Suppressor macrophage (primary cell): ENCODE measurements around the gene MLF2.
"Not testable (repeated sequence)": the region's sequence is repeated elsewhere in the genome, so short reads cannot be mapped to it uniquely, and the experiment has no call there.

ENCODE experiments used
- DNase-seq, 4 experiments: peaks; one replicate each; pipeline ENCODE4 v3.0.0-alpha.2; 2020 to 2022

Gene MLF2

DNA sequence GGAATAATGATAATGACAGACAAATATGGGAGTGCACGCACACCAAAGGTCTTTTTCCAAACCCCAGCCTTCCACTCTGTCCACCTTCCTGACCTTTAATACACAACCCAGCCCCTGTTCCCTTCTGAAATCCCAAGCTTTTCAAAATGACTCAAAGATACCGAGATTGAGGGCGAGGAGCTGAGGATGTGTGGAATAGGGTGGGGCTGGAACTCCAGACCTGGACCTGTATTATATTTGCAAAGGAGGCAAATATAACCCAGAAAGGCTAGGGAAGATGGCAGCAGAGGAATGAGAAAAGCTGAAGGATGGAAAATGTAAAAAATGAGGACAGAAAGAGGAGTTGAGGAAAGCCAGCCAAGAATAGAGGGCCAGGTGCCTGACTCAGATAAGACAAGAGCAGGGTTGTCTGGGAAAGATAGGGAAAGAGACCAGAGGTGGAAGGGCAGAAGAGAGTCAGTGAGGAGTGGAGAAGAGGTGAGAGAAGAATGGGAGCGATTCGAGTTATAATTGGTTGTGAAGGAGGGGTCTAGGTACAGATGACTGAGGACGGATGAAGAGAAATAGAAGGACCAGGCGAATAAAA is 12.2 kb upstream of the MLF2 start:
- no peak for DNase-seq

DNA sequence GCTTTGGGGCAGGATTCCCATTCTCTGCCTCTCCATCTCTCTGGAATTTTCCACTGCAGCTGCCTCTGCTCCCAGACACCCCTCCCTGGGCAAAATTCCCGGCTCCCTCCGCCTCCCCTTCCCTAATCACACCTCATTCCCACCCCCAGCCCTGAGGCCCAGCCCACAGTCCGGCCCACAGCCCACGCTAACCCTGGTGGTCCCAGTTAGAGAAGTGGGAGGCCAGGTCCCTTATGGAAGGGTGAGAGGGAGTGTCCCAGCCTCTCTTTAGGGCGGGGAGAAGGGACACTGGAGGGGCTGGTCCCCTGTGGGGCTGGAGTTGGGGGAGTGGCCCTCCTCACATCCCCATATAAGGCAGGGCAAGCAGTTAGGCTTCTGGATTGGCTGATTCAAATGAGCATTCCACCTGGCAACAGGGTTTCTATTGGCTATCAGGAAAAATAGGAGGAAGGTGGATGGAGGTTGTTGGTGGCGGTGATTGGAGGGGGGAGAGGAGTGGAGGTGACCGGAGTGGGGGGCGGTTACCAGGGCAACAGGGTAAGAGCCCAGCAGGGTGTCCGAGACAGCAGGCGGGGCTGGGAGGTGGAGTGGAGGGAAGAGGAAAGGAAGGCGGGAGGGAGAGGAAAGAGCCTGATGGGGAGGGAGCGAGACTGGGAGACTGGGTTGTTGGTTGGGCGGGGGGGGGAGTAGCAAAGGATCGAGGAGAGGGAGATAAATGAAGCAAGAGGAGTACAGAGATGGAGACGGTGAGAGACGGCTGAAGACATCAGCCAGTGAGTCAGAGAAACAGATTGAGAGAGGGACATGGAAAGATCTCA is 11.3 kb upstream of the MLF2 start:
- DNase-seq = peak; percentile 72 to 85 (median 82)

DNA sequence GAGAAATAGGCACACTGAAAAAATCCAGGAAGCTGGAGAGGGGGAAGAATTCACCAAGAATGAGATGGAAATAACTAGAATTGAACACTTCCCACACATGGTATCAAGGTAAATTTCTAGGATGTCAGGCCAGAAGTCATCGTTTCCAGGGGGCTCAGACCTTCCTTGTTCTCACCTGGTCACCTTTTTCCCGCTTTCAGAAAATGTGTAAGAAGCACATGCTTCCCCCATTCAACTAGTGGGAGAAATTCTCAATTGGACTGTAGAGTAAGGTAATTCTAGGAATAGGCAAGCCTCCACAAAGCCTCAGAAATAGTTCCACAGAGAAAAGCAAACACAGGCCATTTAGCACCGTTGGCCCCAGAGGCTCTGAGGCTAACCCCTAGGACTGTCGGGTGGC is 10.4 kb upstream of the MLF2 start:
- DNase-seq = no peak

DNA sequence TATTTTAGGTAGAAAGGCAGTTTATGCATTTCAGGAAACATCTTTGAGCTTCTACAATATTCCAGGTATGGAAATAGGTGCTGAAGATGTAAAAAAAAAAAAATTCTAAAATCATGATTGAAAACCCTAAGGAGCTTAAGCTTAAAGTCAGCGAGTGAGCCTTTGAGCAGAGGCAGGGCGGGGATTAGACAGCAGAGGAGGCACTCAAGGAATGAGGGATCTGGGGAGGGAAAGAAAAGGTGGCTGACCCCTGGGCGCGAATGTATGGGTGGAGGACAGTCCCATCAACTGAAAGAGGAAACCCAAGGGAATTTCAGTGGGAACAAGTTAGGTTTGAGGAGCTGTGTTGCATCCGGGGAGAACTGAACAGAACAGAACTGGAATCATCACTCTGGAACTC is 6.8 kb upstream of the MLF2 start:
- DNase-seq = no peak

DNA sequence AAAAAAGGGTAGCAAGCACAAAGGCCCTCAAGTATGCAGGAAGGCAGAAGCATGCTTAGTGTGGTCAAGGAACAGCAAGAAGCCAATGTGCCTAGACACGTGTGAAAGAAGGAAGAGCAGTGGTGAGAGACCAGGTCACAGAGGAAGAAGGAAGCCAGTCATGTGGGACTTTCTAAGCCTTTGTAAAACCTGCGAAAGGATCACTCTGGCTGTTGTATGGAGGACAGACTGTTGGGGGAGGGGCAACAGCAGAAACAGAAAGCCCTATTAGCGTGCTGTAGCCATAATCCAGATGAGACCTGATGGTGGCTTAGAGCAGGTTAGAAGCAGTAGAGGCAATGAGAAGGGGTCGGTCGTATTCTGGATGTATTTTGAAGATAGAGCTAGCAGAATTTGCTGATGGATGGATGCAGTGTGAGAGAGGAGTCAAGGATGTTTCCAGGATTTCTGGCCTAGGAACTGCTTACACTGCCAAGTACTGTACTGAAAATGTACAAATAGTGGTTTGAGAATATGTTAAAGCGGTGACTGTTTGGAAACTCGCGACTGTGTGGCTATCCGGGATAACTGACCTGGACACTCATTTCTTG is 5.7 kb upstream of the MLF2 start:
- DNase-seq = peak in 3 of 4 experiments; percentile 41 to 47 (median 42)

DNA sequence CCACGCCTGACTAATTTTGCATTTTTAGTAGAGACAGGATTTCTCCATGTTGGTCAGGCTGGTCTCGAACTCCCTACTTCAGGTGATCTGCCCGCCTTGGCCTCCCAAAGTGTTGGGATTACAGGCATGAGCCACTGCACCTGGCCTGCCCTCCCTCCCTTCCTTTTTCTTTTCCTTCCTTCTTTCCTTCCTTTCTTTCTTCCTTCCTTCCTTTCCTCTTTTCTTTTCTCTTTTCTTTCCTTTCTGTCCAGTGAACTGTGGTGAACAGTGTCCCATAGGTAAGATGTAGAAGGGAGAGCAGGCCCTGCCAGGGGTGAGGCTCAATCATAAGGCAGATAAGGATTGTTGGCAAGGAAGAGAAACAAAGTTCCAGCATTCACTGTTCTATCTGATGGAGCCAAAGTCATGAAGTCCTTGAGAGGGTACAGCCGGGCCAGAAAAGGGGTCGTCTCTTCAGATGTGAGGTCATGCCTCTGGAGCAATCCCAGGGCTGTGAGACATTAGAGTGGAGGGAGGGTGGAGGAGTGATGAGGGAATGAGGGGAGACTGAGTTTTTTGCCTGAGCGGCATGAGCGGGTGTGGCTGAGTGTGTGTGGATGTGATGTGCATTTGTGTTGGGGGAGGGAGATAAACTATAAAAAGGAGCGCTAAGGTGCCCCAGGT is 4.2 kb upstream of the MLF2 start:
- DNase-seq = no peak

DNA sequence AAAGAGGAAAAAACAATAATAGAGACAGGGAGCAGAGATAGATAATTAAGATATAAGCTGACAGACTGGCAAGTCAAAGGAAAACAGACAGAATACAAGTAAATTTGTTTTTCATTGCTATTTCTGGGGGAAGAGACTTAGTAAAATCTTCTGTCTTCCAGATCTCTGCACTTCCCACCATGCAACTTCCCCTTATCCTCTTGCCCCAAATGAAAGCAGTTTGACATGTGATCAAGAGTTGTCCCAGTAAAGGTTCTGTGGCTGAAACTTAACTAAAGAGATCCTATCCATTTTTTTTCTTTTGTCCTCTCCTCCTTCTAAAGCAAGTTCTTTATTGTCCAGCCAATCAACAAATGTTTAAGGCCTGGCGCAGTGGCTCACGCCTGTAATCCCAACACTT is 1.5 kb upstream of the MLF2 start:
- DNase-seq = peak; percentile 44 to 81 (median 68)

DNA sequence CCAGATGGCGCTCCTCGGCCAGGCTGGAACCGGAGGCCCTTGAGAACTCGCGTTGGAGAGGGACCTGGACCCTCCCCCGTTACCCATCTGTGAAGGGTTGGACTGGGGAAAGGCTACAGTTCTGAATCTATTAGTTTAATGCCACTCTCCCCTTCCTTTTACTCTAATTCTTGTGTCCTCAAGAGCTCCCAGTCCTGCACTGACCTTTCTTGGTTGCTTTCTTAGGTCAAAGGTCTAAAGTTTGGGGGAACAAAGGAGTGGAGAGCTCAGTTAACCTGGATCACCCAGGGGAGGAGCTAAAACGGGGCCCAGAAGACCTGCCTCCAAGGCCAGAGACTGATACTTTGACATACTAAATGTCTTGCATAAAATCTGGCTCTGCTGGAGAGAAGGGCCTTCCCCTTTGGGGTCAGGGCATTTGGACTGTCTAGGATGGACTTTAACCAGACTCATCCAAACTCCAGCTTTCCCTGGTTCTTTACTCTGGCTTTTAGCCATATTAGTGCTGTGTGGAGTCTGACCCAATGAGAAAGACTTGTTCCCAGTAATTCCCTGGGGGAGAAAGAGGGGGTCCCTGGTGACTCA is 923 bp upstream of the MLF2 start:
- peak in 3 of 4 experiments; percentile 52 to 61 (median 55) for DNase-seq

DNA sequence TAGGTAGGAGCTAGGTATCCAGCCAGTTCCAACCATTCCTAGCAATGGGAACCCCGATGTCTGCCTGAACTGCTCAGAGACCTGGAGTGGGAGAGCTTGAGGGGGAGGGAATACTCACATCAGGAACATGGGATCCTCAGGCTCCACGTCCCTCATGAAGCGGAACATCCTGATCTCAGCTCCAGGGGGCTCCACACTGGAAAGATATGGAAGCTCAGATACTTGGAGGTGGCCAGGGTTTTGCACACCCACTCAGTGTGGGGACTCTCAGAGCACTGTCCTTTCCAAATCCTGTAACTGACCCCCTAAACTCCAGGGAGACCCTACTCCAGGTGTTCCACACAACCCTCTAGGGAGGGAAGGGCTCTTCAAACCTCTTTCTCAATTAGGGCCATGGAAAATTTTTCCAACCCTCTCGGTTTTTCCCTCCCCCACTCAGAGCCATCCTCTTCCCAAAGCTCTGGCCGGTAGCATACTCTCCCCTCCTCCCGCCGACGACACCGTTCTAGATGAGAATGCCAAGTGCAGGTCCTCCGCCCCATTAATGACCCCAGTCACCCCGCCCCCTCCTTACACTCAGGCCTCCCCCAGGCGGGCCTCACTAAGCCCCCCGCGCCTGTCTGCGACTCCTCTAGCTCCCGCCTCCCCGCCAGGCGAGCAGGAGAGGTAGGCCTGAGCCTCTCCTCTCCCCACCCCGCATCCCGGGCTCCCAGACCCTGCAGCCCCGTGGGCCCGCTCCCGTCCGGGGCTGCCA is 597 bp downstream of the MLF2 start:
- DNase-seq = no peak

DNA sequence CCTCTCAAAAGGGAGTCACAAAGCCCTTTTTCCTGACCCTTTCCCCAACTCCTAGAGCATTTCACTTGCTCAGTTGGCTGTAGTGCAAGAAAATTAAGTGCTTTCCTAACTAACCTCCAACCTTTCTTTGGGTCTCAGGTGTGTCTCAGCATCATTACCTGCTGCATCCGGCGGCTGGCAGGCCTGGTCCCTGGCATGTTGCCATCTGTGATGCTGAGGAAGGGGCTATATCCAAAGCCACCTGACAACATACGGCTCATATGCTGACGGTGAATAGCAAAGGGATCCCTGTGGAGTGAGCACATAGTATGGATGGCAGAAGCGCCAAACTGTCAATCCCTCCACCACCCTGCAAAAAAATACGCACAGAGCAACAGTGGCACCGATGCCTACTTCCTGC is 1.2 kb downstream of the MLF2 start:
- DNase-seq = no peak

DNA sequence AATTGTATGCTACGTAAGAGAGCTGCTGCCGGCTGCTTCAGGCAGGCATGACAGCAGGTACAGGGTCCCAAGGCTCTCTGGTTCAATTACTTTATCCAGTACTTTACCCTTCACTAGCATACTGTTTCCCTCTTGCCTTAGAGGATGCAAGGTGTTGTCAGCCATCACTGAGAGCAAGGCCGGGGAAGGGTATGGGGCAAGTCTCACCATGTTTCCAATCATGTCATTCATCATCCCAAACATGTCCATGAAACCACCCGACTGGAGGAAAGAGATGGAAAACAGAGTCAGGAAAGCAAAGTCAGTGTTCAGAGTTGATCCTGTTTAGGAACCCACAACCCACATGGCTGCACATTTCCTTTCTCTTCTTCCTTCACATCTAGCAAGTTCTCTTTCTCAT is 2.4 kb downstream of the MLF2 start:
- DNase-seq = no peak

DNA sequence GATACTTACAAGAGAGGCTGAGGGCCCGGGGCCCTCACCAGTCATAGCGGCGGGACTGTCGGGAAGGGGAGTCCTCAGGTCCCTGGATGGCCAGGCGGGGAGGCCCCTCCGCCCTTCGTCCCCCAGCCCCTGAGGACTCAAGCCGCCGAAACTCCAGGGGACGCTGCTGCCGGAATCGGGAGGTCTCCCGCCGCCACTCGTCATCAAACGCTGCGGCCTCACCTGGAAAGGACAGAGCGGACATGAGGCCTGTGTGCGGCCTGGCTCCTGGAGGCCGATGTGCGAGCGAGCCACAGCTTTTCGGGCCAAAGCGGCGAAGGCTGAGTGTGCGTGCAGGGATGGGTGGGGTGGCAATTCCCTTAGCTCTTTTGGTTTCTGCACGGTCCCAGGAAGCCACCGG is 4.2 kb downstream of the MLF2 start:
- DNase-seq = no peak

DNA sequence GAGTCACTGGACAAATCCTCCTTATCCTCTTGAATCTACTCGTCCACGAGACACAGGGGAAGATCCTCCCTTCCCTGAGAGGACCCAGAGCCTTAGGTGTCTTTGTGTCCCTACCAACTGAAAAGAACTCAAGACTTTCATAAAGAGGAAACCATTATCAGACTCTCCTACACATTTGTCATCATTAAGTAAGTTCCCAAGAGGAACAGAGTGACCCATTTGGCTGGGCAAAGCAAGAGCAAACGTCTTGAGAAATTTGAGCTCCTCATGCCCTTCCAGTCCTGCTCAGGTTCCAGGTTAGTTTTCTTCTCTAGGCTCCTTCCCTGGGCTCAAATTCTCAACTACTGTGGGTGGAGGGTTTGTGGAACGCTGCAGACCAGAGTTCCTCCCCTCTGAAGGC is 5.7 kb downstream of the MLF2 start:
- peak in 3 of 4 experiments; percentile 50 to 61 (median 53) for DNase-seq

DNA sequence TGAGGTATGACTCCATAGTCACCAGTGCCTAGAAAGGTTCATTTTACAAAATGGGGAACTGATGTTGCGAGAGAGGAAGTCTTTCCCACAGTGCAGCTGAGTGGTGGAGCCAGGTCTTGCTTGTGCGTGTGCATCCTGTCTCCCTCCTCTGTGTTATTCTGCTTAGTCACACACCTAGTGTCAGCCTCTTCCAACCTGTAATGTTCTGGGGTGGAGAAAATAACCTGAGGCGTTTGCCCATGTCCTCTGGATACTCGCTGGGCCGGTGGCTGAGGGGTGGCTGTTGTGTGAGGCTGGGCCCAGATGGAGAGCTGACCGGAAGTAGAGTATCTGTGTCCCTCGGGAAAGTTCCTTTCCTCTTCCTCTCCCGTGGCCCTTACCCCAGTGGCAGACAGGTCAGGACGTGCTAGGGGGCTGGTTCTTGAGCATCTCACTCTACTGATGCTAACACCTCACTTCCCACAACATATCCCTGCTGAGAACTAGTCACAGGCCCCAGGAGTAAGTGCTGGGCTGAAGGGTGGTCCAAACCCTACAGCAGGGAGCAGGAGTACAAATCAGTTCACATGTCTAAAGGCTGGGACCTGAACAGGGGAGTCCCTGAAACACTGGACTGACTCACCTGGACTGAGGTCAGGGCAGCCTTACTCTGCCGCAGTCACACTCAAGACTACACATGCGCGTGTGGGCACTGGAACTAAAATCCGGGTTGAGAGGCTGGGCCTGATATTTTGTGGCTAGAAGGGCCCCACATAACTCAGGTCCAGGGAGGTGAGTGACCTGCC is 7.0 kb downstream of the MLF2 start:
- peak; percentile 78 to 92 (median 84) for DNase-seq

DNA sequence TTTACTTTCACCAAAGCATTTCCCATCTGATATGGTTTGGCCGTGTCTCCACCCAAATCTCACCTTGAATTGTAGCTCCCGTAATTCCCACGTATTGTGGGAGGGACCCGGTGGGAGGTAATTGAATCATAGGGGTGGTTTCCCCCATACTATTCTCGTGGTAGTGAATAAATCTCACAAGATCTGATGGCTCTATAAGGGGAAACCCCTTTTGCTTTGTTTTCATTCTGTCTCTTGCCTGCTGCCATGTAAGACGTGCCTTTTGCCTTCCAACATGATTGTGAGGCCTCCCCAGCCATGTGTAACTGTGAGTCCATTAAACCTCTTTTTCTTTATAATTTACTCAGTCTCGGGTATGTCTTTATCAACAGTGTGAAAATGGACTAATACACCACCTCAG is 9.6 kb downstream of the MLF2 start:
- peak in 2 of 4 experiments; percentile 17 to 35 for DNase-seq

DNA sequence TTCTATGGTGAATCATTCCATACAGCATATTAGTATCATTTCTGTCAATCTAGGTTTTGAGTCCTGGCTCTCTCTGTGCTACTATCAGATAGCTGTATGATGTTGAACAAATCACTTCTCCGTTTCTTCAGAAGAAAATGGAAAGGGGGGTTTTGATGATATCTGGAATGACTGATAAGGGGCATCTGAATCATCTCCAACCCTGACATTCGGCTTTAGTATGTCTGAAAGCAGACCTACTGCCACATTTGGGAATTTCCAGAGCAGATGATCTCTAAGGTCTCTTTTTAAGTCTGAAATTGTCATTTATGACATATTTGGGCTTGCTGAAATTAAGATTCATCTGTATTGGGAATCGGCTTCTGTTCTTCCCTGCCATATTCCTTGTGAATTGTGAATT is 10.1 kb downstream of the MLF2 start:
- DNase-seq = no peak

DNA sequence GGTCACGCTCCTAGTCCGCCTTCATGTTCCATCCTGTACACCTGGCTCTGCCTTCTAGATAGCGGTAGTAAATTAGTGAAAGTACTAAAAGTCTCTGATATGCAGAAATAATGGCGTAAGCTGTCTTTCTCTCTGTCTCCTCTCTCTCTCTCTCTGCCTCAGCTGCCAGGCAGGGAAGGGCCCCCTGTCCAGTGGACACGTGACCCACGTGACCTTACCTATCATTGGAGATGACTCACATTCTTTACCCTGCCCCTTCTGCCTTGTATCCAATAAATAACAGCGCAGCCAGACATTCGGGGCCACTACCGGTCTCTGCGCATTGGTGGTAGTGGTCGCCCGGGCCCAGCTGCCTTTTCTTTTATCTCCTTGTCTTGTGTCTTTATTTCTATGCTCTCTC is 10.9 kb downstream of the MLF2 start:
- DNase-seq = not testable (repeated sequence)

DNA sequence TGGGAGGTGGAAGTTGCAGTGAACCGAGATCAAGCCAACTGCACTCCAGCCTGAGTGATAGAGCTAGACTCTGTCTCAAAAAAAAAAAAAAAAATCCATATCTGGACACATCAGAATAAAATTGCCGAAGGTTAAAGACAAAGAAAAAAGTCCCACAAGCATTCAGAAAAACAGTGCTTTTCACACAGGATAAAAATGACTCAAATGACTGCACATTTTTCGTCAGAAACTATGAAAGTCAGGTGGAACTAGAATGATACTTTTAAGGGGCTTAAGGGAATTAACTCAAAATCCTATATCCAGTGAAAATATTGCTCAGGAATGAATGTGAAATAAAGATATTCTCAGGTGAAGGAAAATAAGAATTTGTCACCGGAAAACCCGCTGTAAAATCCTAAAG is 16.2 kb downstream of the MLF2 start:
- DNase-seq = no peak

DNA sequence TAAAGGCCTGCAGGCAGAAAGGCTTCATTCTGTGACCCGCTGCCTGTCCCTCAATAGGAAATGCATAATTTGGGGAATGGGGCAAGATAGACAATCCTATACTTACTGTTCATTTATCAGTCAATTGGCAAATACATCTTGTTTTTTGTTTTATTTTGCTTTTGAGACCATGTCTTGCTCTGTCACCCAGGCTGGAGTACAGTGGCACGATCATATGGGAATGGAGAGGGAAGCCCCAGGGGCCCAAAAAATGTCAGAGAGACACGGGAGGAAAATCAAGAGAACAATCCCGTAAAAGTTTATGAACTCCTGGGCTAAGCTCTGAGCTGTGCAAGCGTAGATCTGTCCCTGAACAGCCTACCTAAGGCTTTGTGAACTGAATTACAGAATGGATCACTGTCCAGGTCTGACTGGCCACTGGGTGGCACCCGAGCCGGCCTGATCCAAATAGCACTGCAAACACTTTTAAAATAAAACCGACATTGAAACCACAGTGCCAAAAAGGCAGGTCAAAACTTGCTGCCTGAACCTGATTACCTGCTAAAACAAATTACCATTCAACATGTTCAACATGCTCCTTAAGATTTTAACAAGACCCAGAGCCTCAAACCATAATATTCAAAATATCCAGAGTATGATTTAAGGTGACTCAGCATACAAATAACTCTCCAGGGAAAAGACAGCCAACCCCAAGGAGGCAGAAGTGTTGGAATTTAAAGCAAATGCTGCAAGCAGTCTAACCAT is 17.3 kb downstream of the MLF2 start:
- peak; percentile 66 to 84 (median 74) for DNase-seq

DNA sequence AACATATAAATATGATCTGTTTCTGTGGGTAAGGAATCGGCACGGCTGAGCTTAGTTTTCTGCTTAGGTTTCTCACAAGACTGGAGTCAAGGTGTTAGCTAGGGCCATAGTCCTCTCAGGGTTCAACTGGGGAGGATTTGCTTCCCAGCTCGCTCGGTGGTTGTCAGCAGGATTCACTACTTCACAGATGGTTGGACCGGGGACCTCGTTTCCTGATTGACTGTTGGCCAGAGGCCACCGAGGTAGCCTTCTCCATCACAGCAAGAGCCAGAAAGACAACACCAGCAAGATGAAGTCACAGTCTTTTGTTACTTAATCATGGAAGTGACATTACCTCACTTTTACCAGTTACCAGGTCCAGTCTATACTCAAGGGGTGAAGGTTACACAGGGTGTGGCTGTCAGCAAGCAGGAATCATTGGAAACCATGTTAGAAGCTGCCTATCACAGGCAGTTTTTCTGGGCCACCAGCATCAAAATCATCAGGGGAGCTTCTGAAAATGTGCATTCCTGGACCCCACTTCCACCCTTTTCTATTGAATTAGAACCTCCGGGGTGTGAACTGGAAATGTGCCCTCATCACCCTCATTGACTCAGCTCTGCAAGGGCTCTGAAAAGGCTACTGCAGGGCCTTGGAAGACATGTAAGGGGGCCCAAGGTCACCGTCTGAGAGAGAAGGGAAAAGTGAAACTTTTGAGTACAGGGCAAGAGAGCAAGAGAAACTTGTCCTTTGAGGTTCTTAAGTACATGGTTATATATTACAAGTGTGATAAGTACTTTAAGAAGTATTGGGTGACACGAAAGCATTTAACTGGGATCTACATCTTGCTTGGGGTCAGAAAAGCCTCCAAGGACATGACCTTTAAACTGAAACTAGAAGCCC is 18.2 kb downstream of the MLF2 start:
- DNase-seq = no peak
